ENCODE measurements around the gene XAGE1A.
"Not testable (repeated sequence)": the region's sequence is repeated elsewhere in the genome, so short reads cannot be mapped to it uniquely, and the experiment has no call there.

Gene XAGE1A

DNA sequence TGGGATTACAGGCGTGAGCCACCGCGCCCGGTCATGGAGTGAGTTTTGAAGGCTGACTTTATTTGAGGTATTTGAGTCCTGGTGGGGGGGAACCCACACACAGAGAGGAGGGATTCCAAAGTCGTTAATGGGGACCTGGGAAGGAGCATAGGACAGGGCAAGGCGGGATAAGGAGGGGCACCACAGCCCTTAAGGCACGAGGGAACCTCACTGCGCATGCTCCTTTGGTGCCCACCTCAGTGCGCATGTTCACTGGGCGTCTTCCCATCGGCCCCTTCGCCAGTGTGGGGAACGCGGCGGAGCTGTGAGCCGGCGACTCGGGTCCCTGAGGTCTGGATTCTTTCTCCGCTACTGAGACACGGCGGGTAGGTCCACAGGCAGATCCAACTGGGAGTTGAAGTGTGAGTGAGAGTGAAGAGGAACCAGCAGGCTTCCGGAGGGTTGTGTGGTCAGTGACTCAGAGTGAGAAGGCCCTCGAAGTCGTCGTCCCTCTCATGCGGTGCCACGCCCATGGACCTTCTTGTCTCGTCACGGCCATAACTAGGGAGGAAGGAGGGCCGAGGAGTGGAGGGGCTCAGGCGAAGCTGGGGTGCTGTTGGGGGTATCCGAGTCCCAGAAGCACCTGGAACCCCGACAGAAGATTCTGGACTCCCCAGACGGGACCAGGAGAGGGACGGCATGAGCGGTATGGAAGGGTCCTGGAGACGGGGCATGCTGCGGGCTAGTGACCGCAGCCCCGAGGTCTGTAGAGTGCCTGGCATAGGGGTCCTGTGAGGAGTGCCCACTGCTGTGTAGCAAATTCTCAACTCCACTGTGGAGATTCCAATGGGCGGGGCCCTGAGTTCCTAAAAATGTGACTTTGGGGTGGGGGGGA lies at the start of gene XAGE1A:
Gene XAGE1A (plus strand): TSS at position 264 of the 874 bp plus-strand sequence. CDS start 1,554 bp downstream, outside the sequence.
- DNase-seq: not testable (repeated sequence)

DNA sequence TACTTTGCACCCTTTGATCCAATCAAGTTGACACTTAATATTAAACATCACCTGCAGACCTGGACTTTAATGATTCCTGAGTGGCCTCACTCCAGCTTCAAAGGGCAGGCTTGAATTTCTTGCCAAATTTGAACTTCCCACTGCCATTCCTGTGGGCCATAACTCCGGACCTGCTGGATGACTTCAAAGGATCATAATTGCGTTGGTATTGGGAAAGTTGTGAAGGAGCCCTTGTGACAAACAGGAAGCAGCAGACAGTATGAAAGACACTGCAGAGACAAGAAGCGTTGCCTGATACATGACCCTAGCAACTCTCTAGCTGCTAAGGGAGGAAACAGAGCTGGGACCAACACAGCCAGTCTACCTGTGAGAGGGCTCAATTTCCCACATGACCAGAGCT lies 43.6 kb upstream of the XAGE1A start:
- not testable (repeated sequence) for DNase-seq

GRCh38 chrX:52471301-52471700 lies 24.3 kb upstream of the XAGE1A start:
- DNase-seq: not testable (repeated sequence)

DNA sequence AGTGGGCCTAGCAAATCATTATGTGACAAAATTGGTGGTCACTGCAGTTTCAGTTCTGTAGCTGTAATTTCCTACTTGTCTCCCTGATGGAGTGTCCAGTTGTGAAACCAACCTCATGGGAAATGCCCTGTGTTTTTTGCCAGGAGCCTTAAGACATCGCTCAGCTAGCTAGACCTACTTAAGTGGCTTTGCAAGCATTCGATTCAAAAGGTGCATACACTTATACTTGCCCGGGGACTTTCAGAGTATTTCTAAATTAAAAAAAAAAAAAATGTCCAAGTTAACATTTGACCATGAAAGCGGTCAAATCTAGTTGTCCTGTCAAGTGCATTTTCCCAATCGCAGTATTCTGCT lies 788 bp downstream of the XAGE1A start:
- DNase-seq: not testable (repeated sequence)

- not testable (repeated sequence) for DNase-seq
These were observed 5.8 kb downstream of the XAGE1A start for GRCh38 chrX:52501362-52501761.

DNA sequence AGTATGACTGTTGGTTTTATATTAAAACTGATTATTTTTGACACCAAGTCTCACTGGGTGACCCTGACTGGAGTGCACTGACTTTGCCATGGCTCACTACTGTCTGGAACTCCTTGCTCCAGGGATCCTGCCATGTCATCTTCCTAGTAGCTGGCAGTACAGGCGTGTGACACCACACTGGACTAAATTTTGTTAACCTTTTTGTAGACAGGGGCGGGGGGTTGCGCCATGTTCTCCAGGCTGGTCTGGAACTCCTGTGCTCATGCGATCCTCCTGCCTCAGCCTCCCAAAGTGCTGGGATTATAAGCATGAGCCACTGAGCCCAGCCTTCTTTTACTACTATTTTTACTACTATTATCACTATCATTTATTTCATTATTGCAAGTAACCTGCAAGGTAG lies 8.9 kb downstream of the XAGE1A start:
- DNase-seq: no peak

DNA sequence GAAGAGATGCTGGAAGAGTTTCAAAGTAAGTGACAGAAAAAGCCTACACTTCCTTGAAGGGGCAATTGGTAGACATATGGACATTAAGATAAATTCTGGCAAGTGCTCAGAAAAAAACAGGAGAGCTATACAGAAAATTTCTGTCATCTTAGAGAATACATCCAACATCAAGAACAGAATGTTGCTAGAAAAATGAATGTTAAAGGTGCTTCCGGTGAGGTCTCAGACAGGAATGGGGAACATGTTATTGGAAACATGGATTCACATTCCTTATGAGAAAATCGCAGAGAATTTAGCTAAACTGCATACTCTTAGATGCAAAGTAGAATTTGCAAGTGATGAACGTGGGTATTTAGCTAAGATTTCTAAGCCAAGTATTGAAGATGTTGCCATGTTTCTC lies 11.7 kb downstream of the XAGE1A start:
- no peak for DNase-seq

- no peak for DNase-seq
These were observed 14.3 kb downstream of the XAGE1A start for GRCh38 chrX:52509916-52510315.

- DNase-seq: not testable (repeated sequence)
These were observed 15.5 kb downstream of the XAGE1A start for GRCh38 chrX:52511126-52511525.

DNA sequence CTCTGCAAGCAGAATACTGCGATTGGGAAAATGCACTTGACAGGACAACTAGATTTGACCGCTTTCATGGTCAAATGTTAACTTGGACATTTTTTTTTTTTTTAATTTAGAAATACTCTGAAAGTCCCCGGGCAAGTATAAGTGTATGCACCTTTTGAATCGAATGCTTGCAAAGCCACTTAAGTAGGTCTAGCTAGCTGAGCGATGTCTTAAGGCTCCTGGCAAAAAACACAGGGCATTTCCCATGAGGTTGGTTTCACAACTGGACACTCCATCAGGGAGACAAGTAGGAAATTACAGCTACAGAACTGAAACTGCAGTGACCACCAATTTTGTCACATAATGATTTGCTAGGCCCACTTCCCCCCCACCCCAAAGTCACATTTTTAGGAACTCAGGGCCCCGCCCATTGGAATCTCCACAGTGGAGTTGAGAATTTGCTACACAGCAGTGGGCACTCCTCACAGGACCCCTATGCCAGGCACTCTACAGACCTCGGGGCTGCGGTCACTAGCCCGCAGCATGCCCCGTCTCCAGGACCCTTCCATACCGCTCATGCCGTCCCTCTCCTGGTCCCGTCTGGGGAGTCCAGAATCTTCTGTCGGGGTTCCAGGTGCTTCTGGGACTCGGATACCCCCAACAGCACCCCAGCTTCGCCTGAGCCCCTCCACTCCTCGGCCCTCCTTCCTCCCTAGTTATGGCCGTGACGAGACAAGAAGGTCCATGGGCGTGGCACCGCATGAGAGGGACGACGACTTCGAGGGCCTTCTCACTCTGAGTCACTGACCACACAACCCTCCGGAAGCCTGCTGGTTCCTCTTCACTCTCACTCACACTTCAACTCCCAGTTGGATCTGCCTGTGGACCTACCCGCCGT lies 20.7 kb downstream of the XAGE1A start:
- not testable (repeated sequence) for DNase-seq

DNA sequence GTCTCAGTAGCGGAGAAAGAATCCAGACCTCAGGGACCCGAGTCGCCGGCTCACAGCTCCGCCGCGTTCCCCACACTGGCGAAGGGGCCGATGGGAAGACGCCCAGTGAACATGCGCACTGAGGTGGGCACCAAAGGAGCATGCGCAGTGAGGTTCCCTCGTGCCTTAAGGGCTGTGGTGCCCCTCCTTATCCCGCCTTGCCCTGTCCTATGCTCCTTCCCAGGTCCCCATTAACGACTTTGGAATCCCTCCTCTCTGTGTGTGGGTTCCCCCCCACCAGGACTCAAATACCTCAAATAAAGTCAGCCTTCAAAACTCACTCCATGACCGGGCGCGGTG lies 21.3 kb downstream of the XAGE1A start, which contains the start of gene XAGE1B:
Gene XAGE1B (minus strand): TSS at position 77 of the 339 bp plus-strand sequence. CDS start 1,536 bp downstream, outside the sequence.
- not testable (repeated sequence) for DNase-seq

DNA sequence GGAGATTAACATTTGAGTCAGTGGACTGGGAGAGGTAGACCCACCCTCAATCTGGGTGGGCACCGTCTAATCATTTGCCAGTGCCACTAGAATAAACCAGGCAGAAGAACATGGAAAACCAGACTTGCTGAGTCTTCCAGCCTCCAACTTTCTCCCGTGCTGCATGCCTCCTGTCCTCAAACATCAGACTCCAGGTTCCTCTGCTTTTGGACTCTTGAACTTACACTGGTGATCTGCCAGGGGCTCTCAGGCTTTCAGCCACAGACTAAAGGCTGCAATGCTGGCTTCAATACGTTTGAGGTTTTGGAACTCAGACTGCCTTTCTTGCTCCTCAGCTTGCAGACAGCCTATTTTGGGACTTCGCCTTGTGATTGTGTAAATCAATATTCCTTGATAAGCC lies 45.4 kb downstream of the XAGE1A start:
- not testable (repeated sequence) for DNase-seq

- DNase-seq: no peak
These were observed 46.7 kb downstream of the XAGE1A start for GRCh38 chrX:52542311-52542710.

DNA sequence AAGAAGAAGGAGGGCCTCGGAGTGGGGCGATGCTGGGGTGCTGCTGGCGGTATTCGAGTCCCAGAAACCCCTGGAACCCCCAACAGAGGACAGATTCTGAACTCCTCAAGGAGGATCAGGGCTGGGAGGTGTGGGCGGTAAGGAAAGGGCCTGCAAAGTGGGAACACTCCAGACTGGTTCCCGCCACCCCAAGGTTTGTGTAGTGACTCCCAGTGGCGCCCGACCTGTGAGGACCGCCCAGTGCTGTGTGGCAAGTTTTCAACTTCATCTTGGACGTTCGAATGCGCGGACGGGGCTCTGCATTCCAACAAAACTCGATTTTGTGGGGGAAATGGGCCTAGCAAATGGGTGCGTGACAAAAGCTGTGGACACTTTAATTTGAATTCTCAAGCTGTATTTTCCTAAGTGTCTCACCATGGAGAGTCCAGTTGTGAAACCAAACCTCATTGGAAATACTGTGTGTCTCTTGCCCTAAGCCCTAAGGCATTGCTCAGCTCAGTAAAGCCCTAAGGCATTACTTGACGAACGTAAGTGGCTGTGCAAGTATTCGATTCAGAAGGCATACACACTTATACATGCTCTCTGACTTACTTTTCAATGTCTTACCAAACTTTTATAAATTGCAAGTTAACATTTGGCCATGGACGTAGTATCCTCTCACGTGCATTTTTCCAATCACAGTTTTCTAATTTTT lies 48.7 kb downstream of the XAGE1A start:
- DNase-seq: no peak

GRCh38 chrX:52548769-52549168 lies 53.2 kb downstream of the XAGE1A start:
- not testable (repeated sequence) for DNase-seq

All from NCI-H2081 treated with DMSO at 0.1 percent for 48 hours (cell line).